ENCODE data around the gene SCAMP5. TPM values are rescaled to one million over a fixed set of nuclear protein-coding genes. Genes with fewer than 3 reads are reported as not detected.

The SCAMP5 gene
- total RNA-seq, 4 donors from 2014 or later = 0.60 to 4.6 (median 2.6) TPM

- no peak for ATAC-seq (ENCODE audit: low FRiP score)
- DNase-seq (ENCODE audit: low spot score) = no peak
- TF ChIP-seq CTCF (IDR thresholded peaks at IDR 0.05) = no peak
Measured at GRCh38 chr15:75033809-75034208, 38.4 kb downstream of the SCAMP5 start.

GRCh38 chr15:75034615-75035014 lies 39.3 kb downstream of the SCAMP5 start:
- TF ChIP-seq CTCF (IDR thresholded peaks at IDR 0.05) = no peak
- ATAC-seq (ENCODE audit: low FRiP score) = no peak

GRCh38 chr15:75036212-75036616 lies 40.9 kb downstream of the SCAMP5 start:
- ATAC-seq (ENCODE audit: low FRiP score) (no peak), DNase-seq (ENCODE audit: low spot score) (no peak)
- no peak for TF ChIP-seq CTCF (IDR thresholded peaks at IDR 0.05)

More at GRCh38 chr15:75034615-75035014, 39.3 kb downstream of the SCAMP5 start:
- DNase-seq (ENCODE audit: low spot score) = no peak

- DNase-seq (ENCODE audit: low spot score) = no peak
- no peak for ATAC-seq (ENCODE audit: low FRiP score)
- TF ChIP-seq CTCF (IDR thresholded peaks at IDR 0.05) = no peak
Measured at GRCh38 chr15:75037685-75038084, 42.3 kb downstream of the SCAMP5 start.

- no peak for ATAC-seq (ENCODE audit: low FRiP score)
- no peak for DNase-seq (ENCODE audit: low spot score)
- TF ChIP-seq CTCF (IDR thresholded peaks at IDR 0.05) = no peak
Measured at GRCh38 chr15:75038231-75038630, 42.9 kb downstream of the SCAMP5 start.

GRCh38 chr15:75042730-75043508 lies 47.6 kb downstream of the SCAMP5 start:
- DNase-seq (ENCODE audit: low spot score) (peak; percentile 32), ATAC-seq (ENCODE audit: low FRiP score) (peak; percentile 60)
- TF ChIP-seq CTCF (IDR thresholded peaks at IDR 0.05) = no peak

Data from omental fat pad (tissue), 4 donors.